OCI-LY3 (cell line): ENCODE measurements around the gene ACAD11.

Experiments used
- EZH2phosphoT487 ChIP-seq: fragments of 200-600 bp; shearing (Covaris generic); IDR thresholded peaks from 2 replicates; pipeline ENCODE4 v1.6.1; 2018; ENCODE audit warnings: antibody characterized with exemption, mixed run types, low read depth
- TF ChIP-seq, protein P1 (sequence below): fragments of 200-600, 300-600 bp; sonication (generic); IDR thresholded peaks from 2 replicates; pipeline ENCODE4 v1.5.1; 2014; ENCODE audit warnings: antibody characterized with exemption, low read length, low read depth

- TF ChIP-seq, protein P1, sequence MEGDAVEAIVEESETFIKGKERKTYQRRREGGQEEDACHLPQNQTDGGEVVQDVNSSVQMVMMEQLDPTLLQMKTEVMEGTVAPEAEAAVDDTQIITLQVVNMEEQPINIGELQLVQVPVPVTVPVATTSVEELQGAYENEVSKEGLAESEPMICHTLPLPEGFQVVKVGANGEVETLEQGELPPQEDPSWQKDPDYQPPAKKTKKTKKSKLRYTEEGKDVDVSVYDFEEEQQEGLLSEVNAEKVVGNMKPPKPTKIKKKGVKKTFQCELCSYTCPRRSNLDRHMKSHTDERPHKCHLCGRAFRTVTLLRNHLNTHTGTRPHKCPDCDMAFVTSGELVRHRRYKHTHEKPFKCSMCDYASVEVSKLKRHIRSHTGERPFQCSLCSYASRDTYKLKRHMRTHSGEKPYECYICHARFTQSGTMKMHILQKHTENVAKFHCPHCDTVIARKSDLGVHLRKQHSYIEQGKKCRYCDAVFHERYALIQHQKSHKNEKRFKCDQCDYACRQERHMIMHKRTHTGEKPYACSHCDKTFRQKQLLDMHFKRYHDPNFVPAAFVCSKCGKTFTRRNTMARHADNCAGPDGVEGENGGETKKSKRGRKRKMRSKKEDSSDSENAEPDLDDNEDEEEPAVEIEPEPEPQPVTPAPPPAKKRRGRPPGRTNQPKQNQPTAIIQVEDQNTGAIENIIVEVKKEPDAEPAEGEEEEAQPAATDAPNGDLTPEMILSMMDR, result no peak
- no peak for TF ChIP-seq EZH2phosphoT487
Observed at GRCh38 chr3:132626955-132627354, 32.7 kb downstream of the ACAD11 start.
